OCI-LY1 (cell line): ENCODE data around the gene COL4A4.

Source experiments
- CTCF ChIP-seq: fragments of 200-600 bp; sonication (generic), shearing (Covaris generic); IDR thresholded peaks from 2 replicates; pipeline ENCODE4 v1.5.1; 2017; ENCODE audit warnings: mild to moderate bottlenecking, antibody characterized with exemption, low read length, moderate library complexity, mixed read lengths
- EZH2 ChIP-seq: fragments of 200-600 bp; sonication (generic), shearing (Covaris generic); IDR thresholded peaks from 2 replicates; pipeline ENCODE4 v1.8.0; 2017; ENCODE audit warnings: borderline replicate concordance, mixed run types, mild to moderate bottlenecking, antibody characterized with exemption, low read length, moderate library complexity, mixed read lengths

- TF ChIP-seq CTCF (peak; percentile 34; the same call in 1 of the 2 replicates), EZH2 (no peak)
Observed at GRCh38 chr2:226994775-226995174, 169.2 kb downstream of the COL4A4 start.
